HG03378 (cell line): ENCODE measurements around the gene NCOA7.
A peak's percentile ranks its signal among the peaks of the same experiment; 100 is the strongest.
"Not testable (repeated sequence)": the region's sequence is repeated elsewhere in the genome, so short reads cannot be mapped to it uniquely, and the experiment has no call there.

ENCODE experiments used
- ATAC-seq: cut with Tn5 transposase; IDR thresholded peaks from one replicate; pipeline ENCODE4 v1.9.1; 2021; ENCODE audit warnings: mild to moderate bottlenecking, moderate library complexity; ENCODE audit not compliant: unreplicated experiment

NCOA7 gene

GRCh38 chr6:125791151-125791819 is 525 bp downstream of the NCOA7 start:
- ATAC-seq: peak; percentile 44

- peak; percentile 3 for ATAC-seq
Measured at GRCh38 chr6:125791820-125792165, 1.0 kb downstream of the NCOA7 start.

- no peak for ATAC-seq
Measured at GRCh38 chr6:125792172-125792571, 1.4 kb downstream of the NCOA7 start.

DNA sequence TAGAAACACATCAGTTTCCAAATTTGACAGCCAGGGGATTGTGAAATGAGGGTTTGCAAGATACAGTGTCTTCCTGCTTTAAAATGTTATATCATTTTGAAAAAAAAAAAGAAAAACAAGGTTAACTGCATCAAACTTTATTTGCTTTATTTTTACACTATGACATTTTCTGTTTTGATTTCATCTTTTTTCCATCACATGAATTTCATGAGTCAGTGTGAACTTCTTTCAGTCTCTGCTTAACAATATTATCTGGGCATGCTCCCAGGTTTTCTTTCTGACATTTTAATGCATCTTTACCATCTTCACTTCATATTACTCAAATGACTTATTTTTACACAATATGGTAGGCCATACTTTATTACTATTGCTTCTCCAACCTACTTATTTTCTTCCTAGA is 1.9 kb downstream of the NCOA7 start:
- ATAC-seq: no peak

DNA sequence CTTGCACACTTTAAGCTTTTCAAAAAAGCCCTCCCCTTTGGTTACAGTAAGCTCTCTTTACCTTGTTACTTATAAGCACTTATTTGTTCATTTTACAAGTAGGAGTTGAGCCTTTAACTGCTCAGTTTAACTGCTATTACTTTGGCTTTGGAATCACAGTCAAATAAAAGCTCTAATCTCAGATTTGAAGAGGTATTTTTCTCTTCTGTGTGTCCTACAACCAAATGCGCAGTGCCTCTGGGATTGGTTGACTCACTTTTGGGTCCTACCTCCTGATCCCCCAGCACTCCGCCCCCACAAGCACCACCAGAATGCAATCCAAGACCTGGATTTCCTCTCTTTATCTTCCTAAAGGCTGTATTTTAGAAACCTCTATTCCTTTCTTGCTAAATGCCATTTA is 2.5 kb downstream of the NCOA7 start:
- ATAC-seq: no peak

- peak; percentile 36 for ATAC-seq
Measured at GRCh38 chr6:125793863-125794262, 3.1 kb downstream of the NCOA7 start.

GRCh38 chr6:125794342-125795137 is 3.8 kb downstream of the NCOA7 start:
- ATAC-seq: no peak

GRCh38 chr6:125795301-125795700 is 4.5 kb downstream of the NCOA7 start:
- ATAC-seq: no peak

DNA sequence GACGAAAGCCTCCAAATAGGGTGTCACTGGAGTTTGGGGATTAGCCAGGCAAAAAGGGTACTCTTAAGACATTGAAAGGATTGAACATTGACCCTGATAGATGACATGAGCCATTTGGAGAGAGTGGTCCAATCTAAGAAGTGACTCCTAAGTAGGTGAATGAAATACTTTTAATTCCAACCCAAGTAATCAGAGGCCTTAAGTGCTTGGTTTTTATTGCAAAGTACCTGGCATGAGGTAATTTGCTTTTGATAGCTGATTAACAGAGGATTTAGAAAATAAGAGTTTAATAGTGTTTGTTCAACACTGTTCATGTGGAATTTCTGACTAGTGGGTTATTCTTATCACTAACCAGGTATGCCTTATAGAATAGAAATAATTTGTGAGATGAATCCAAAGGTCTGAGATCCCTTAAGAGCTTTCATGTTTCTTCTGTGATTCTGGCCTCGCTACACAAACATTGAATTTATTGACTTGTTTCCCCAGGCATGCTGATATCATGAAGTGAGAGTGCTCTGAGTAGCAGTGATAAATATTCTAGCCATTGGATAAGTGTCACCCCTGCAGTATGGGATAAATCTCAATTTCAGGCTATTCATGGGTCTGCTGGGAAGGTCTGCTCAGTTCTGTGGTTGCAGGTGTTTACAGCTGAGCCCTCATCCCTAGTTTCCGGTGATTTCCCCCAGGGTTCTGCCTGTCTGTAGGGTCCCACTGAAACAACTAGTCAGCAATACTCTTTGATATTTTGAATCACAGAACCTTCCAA is 6.5 kb downstream of the NCOA7 start:
- ATAC-seq: no peak

DNA sequence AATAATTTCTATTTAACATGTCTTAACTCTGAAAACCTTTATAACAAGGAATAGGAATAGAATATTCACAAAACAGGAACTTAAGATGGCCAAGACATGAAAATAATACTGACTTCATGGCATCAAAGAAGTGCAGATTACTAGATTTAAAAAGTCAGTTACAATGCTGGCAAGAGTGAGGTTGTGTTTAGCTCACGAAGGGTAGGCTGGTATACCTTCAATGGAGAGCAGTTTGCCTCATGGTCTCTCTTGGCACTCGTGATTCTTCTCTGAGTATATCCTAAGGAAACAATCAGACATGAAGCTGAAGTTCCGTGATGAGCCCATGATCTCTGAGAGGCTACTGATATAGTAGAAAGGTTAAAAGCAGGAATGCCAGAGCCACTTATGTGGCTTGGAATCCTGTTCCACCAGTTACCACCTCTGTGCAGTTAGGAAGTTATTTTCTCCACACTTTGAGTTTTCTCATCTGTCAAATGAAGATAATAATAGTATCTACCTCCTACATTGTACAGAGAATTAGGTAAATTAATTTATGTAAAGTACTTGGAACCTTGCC is 7.2 kb downstream of the NCOA7 start:
- ATAC-seq: no peak

DNA sequence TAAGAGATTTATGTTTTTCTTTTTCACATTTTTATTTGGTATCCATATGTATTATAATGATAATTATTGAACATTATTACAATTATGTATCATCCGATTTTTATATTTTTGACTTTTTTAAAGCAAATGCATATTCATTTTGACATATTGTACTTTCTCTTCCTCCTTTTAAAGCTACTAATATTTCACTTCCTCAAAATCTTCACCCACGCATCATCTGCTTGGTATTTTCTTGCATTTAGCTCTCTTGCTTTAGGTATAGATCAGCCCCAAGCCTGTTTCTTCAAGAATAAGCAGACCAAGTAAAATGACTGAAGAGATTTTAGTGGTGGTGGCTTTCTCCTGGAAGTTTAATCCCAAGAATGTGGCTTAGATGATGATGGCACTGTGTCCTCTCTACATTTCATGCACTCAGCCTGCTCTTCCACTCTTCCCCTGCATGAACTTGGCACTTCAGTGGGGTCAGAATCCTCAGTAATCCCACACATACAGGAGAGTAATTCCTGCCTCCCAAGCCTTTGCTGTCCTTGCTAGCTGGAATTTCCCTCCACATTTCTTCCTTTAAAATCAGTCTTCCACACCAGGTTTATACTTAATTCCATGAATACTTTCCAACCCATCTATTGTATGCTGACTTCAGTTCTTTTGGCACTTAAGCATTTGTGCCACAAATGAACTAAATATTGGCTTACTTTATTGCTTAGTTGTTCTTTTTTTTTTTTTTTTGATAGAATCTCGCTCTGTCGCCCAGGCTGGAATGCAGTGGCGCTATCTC is 8.2 kb downstream of the NCOA7 start:
- peak; percentile 86 for ATAC-seq

DNA sequence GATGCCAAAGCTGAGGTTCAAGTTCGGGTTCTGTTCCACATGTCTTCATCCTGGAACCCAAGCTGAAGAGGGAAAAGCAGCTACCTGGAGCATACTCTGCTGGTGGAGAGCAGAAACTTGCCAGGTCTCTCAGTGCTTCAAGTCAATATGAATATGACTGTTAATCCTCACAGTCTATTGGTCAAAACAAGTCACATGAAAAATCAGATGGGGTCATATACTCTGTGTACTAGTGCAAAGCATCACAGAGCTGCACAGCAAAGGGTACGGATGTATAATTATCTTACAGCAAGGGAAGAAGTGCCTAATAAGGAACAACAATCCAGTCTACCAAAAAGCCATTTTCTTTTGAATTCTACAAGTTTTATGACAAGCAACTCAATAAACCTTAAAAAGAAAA is 11.6 kb downstream of the NCOA7 start:
- no peak for ATAC-seq

- peak; percentile 15 for ATAC-seq
Measured at GRCh38 chr6:125802943-125803377, 12.2 kb downstream of the NCOA7 start.

DNA sequence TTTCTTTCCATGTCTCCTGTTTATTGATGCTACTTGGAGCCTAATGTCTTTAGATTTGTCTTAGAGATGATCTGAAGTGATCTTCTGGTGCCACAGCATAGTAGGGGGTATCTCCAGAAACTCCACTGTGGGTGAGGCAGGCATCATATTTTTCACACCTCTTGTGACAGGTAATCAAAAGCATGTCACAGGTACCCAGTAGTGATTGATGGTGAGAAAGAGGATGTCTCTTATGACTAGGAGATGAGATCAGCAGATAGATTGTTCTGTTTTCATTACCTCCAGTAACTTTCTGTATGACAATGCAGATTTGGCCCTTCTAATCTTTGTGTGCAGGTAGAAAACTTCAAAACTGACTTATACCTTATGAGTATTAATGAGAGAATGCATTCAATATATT is 13.5 kb downstream of the NCOA7 start:
- peak; percentile 64 for ATAC-seq

DNA sequence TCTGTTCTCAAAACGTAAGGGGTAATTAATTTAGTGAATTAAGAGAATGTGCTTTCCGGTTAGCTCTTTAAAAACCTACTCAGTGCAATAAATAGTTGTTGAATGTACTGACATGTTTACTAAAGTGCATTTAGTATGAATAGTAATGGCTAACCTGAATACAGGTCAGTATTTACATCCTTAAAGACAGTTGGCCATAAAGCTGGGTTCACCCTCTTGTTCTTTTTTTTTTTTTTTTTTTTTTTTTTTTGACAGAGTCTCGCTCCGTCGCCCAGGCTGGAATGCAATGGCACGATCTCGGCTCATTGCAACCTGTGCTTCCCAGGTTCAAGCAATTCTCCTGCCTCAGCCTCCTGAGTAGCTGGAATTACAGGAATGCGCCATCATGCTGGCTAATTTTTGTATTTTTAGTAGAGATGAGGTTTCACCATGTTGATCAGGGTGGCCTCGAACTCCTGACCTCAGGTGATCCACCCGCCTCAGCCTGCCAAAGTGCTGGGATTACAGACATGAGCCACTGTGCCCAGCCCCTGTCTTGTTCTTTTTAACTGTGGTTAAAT is 14.2 kb downstream of the NCOA7 start:
- ATAC-seq: not testable (repeated sequence)

- ATAC-seq: no peak
Measured at GRCh38 chr6:125806813-125807212, 16.1 kb downstream of the NCOA7 start.

- peak; percentile 58 for ATAC-seq
Measured at GRCh38 chr6:125807293-125807692, 16.5 kb downstream of the NCOA7 start.

DNA sequence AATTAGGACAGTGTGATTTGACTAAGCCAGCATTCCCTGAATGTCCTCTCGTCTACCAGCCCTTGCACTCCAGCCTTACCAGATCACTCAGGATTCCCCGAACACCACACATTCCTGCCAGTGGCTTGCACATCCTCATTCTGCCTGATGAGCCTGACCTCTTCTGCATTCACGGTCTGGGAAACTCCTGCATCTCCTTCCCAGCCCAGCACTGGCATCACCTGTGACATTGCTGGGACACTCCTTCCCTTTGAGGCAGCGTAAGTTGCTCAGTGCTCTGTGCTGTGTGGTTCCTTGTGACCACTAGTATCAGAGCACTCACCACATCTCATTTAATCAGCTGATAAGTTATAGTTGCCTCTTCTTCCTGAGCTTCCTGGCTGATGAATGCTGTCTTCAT is 17.3 kb downstream of the NCOA7 start:
- ATAC-seq: no peak

DNA sequence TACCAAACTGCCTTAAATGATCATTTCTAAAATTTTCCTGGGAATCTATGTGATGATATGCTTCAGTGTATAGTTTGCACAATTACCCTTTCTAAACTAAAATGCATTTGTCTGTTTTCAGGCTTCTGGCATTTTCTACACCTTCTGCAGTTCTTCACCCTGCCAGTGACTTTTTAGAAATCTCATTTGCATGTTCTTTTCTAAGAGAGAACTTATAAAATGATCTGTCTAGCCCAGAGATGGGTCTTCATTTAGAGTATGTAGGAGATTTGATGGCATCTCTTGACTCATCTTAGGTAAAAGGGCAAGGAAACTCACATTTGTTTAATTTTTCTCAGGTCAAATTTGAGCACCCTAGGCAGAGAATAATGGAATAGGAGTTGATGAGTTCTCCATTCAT is 17.8 kb downstream of the NCOA7 start:
- no peak for ATAC-seq

DNA sequence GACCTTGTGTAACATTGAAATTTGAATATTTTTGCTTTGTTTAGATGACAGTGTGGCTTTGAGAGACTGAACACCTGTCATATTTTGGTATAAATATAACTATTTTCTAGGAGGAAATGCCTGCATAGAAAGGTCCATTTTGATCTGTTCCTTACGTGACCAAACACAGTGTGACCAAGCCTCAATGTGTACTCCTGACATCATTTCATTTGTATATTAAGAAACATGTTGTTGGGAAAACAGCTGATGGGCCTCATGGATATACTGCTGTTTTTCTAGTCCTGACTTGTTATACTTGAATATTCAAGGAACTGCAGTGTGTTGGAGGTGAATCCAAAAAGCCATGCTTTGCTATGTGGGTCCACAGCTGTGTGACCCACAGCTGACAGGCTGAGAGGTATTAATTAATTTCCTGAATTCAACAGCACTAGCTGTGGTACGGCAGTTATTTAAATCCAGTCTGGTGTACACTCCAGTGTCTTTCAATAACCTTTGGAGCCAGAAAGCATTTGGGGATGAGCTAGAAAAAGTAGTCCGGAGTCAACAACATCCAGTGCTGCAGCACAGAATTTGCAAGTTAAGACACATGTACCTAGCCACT is 18.9 kb downstream of the NCOA7 start:
- no peak for ATAC-seq
